A673 (cell line): ENCODE data around the gene SLIT3.

Source experiments
- EZH2 ChIP-seq: fragments of 200-600 bp; sonication (generic); IDR thresholded peaks from 2 replicates; pipeline ENCODE4 v1.6.1; 2017; ENCODE audit warnings: borderline replicate concordance, low read depth, mild to moderate bottlenecking, mixed read lengths, antibody characterized with exemption, low read length; ENCODE audit not compliant: poor library complexity, severe bottlenecking
- TF ChIP-seq, protein P1 (sequence below): fragments of 300-800, 200-600 bp; sonication (generic); conservative IDR thresholded peaks from 2 replicates; pipeline ENCODE4 v1.5.1; 2017; ENCODE audit warnings: low read depth, mild to moderate bottlenecking, antibody characterized with exemption, low read length, moderate library complexity, mixed read lengths

DNA sequence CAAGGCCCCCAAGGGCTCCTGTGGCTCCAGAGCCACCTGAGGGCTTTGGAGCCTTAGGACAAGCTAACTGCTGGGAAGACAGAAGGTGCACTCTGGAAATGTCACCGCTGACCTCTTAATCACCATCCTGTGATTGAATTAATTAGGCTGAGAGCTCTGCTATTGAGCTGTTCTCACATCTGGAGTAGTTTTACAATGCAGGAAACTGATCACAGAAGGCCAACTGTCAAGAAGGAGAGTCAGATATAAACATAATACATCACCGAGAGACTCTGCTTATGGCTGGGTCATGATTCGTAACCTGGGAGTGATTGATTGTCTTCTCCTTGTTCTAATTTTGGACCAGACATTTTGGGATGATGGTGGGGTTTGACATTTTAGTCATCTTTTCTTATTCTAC, 226.1 kb downstream of the SLIT3 start:
- TF ChIP-seq, protein P1, sequence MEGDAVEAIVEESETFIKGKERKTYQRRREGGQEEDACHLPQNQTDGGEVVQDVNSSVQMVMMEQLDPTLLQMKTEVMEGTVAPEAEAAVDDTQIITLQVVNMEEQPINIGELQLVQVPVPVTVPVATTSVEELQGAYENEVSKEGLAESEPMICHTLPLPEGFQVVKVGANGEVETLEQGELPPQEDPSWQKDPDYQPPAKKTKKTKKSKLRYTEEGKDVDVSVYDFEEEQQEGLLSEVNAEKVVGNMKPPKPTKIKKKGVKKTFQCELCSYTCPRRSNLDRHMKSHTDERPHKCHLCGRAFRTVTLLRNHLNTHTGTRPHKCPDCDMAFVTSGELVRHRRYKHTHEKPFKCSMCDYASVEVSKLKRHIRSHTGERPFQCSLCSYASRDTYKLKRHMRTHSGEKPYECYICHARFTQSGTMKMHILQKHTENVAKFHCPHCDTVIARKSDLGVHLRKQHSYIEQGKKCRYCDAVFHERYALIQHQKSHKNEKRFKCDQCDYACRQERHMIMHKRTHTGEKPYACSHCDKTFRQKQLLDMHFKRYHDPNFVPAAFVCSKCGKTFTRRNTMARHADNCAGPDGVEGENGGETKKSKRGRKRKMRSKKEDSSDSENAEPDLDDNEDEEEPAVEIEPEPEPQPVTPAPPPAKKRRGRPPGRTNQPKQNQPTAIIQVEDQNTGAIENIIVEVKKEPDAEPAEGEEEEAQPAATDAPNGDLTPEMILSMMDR, result no peak
- no peak for TF ChIP-seq EZH2
